ENCODE measurements around the gene SNX22. TPM values are rescaled to one million over a fixed set of nuclear protein-coding genes. Genes with fewer than 3 reads are reported as not detected.

Gene SNX22
- total RNA-seq, 1 donor from 2014 or later = 1.0 TPM

DNA sequence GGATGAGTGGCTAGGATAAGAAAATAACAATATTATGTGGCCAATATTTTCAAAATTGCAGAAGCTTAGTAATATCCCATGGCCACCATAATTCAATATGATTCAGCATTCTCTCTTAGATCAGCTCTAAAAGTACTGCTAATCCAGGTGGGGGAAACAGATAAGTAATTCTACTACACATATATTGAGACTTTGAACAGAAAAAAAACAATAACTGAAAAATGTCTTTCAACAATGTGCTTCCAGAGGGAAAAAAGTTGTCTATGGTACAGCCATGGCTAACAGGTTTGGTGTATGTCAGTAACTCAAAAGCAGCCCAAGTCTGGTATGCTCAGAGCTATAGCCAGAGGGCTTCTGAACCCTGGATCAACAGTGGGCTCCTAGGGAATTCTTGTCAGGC, 53.7 kb downstream of the SNX22 start:
- Histone ChIP-seq H3K27me3 (ENCODE audit: control insufficient read depth in 3 of 3, insufficient read depth in 3 of 3, low read length in 3 of 3) (no peaks in the 10 kb centered on the region), H3K4me1 (ENCODE audit: control insufficient read depth in 3 of 3, insufficient read depth in 3 of 3, low read length in 3 of 3) (no peaks in the 10 kb centered on the region), H3K4me3 (ENCODE audit: low read length in 3 of 3) (no peak overlapping the region), H3K27ac (ENCODE audit: low read depth, low read length) (no peak overlapping the region), H3K9ac (ENCODE audit: low read depth in 1 of 3, low read length in 3 of 3) (no peak overlapping the region), H3K9me3 (ENCODE audit: control insufficient read depth in 3 of 3, low read length in 3 of 3) (no peaks in the 10 kb centered on the region), H3K36me3 (ENCODE audit: control insufficient read depth in 3 of 3, insufficient read depth in 3 of 3, low read length in 3 of 3) (peaks cover 0 to 19% (median 9%) of the 10 kb centered on the region in 3 donors)

Small RNAs within 50 kb of the gene (small RNA-seq; reads per million reads assigned to genes)
- not detected for gene RF00019

Other genes with a start within 250 kb of the SNX22 start
- gene DAPK2, start 105.2 kb upstream of the SNX22 start, total RNA-seq = 2.6 TPM
- gene CIAO2A, start 57.9 kb upstream of the SNX22 start, total RNA-seq = 54.8 TPM
- gene SNX1, start 55.7 kb upstream of the SNX22 start, total RNA-seq = 26.6 TPM
- 199 TPM for gene PPIB, start 11.3 kb downstream of the SNX22 start, total RNA-seq
- gene CSNK1G1, start 204.4 kb downstream of the SNX22 start, total RNA-seq = 26.6 TPM
- 12.0 TPM for gene PCLAF, start 229.7 kb downstream of the SNX22 start, total RNA-seq
- gene TRIP4, start 236.1 kb downstream of the SNX22 start, total RNA-seq = 12.0 TPM

Measured in skeletal muscle tissue (tissue), 5 donors.